GM12878 (cell line): ENCODE results near the gene DONSON. TPM values are rescaled to one million over a fixed set of nuclear protein-coding genes. Genes with fewer than 3 reads are reported as not detected.

ENCODE experiments used
- ATAC-seq: fragments of 200-7000 bp; cut with Tn5 transposase; 3 replicates; pipeline ENCODE4 v1.9.1; 2020; ENCODE audit warnings: mild to moderate bottlenecking, moderate library complexity
- BruUV-seq: library from RNA; stranded (reverse); fragments of 400-500 nt; replicated peaks from 2 replicates; lab custom pipeline; 2021; lab: Mats Ljungman, UMichigan
- CTCF ChIA-PET: fragments of 300-600 bp; sonication (Branson Sonifier 250); formaldehyde crosslinking; extraction: SDS; loops from one replicate; lab custom pipeline; 2021; ENCODE audit warnings: inconsistent platforms; lab: Yijun Ruan, JAX
- POLR2A ChIA-PET: fragments of 350-600 bp; formaldehyde crosslinking; extraction: SDS; loops from one replicate; lab custom pipeline; 2021; ENCODE audit warnings: inconsistent platforms; lab: Charles Lee
- RAD21 ChIA-PET: fragments of 300-600 bp; sonication (Branson Sonifier 250); formaldehyde crosslinking; loops from one replicate; lab custom pipeline; 2023; ENCODE audit warnings: antibody characterized with exemption; ENCODE audit not compliant: unreplicated experiment; lab: Charles Lee
- SMC1A ChIA-PET: fragments of 300-600 bp; sonication (Branson Sonifier 250); formaldehyde crosslinking; loops from one replicate; lab custom pipeline; 2023; ENCODE audit not compliant: unreplicated experiment, uncharacterized antibody; lab: Charles Lee
- DNase-seq: peaks from one replicate; pipeline ENCODE4 v3.0.0-alpha.2; 2011; ENCODE audit warnings: low read depth, low spot score
- FAIRE-seq: peaks from 3 replicates; lab custom pipeline; 2011; peaks lifted over from hg19 to GRCh38; lab: Jason Lieb, UNC
- H2AFZ ChIP-seq: 2 replicates; pipeline ENCODE4 v1.6.0; 2011; ENCODE audit warnings: low read depth, low read length, control low read depth; ENCODE audit not compliant: control insufficient read depth
- H3K27ac ChIP-seq: 2 replicates; pipeline ENCODE4 v1.5.1; 2011; ENCODE audit warnings: control low read depth; ENCODE audit not compliant: control insufficient read depth, insufficient read depth
- H3K27me3 ChIP-seq, 2 experiments: replicated peaks in 1 of 2; 2 replicates each; pipeline versions ENCODE4 v1.6.0 to v1.6.1; 2011; ENCODE audit warnings: low read length in 1 of 2; ENCODE audit not compliant: control insufficient read depth in 2 of 2, insufficient read depth in 2 of 2
- H3K36me3 ChIP-seq, 2 experiments: 2 replicates each; pipeline ENCODE4 v1.5.1; 2011; ENCODE audit warnings: low read length in 1 of 2; ENCODE audit not compliant: control insufficient read depth in 2 of 2, insufficient read depth in 2 of 2
- H3K4me1 ChIP-seq: 2 replicates; pipeline ENCODE4 v1.6.1; 2011; ENCODE audit warnings: mild to moderate bottlenecking, low read length, moderate library complexity, mixed read lengths; ENCODE audit not compliant: control insufficient read depth, insufficient read depth
- H3K4me2 ChIP-seq: 2 replicates; pipeline ENCODE4 v1.6.0; 2011; ENCODE audit warnings: control low read depth; ENCODE audit not compliant: control insufficient read depth, insufficient read depth
- H3K4me3 ChIP-seq: fragments of 200-600 bp; sonication (generic); 2 replicates; pipeline ENCODE4 v1.5.1; 2016
- H3K79me2 ChIP-seq: 2 replicates; pipeline ENCODE4 v1.6.0; 2011; ENCODE audit warnings: low read length; ENCODE audit not compliant: control insufficient read depth, insufficient read depth
- H3K9ac ChIP-seq: 2 replicates; pipeline ENCODE4 v1.8.0; 2011; ENCODE audit warnings: low read length, control low read depth, mixed read lengths; ENCODE audit not compliant: control insufficient read depth, insufficient read depth
- H3K9me3 ChIP-seq: replicated peaks from 3 replicates; pipeline ENCODE4 v1.5.1; 2011; ENCODE audit warnings: mild to moderate bottlenecking, low read length; ENCODE audit not compliant: control insufficient read depth, insufficient read depth
- H4K20me1 ChIP-seq: 2 replicates; pipeline ENCODE4 v1.6.0; 2011; ENCODE audit not compliant: control insufficient read depth, insufficient read depth
- JUNB ChIP-seq: IDR thresholded peaks from 2 replicates; pipeline ENCODE4 v1.6.1; 2016; ENCODE audit warnings: antibody characterized with exemption, mild to moderate bottlenecking
- LARP7 ChIP-seq: fragments of 450-650 bp; IDR thresholded peaks from 2 replicates; pipeline ENCODE4 v1.6.1; 2017; ENCODE audit warnings: mild to moderate bottlenecking
- NBN ChIP-seq: fragments of 450-650 bp; IDR thresholded peaks from 2 replicates; pipeline ENCODE4 v1.6.1; 2016
- RCOR1 ChIP-seq: conservative IDR thresholded peaks from 2 replicates; pipeline ENCODE4 v1.6.1; 2012; ENCODE audit warnings: low read depth, low read length, improper control_type of control experiment
- SKIL ChIP-seq: fragments of 450-650 bp; IDR thresholded peaks from 2 replicates; pipeline ENCODE4 v1.6.1; 2017; ENCODE audit warnings: mild to moderate bottlenecking, low read depth, inconsistent platforms; ENCODE audit not compliant: poor library complexity, severe bottlenecking
- TCF3 ChIP-seq: IDR thresholded peaks from 2 replicates; pipeline ENCODE4 v1.6.1; 2012; ENCODE audit warnings: low read depth, mild to moderate bottlenecking, low read length, borderline replicate concordance; ENCODE audit not compliant: insufficient read depth
- USF1 ChIP-seq: IDR thresholded peaks from 2 replicates; pipeline ENCODE4 v1.6.1; 2011; ENCODE audit warnings: borderline replicate concordance, low read depth, mild to moderate bottlenecking, moderate library complexity, mixed read lengths, low read length; ENCODE audit not compliant: insufficient read depth; ENCODE audit errors: extremely low read length
- ZBTB40 ChIP-seq: fragments of 450-650 bp; IDR thresholded peaks from 2 replicates; pipeline ENCODE4 v1.6.1; 2016; ENCODE audit warnings: mild to moderate bottlenecking, moderate library complexity, borderline replicate concordance
- WGBS: methylation state at CpG from one replicate; pipeline ENCODE4 v1.1.6; 2016; ENCODE audit warnings: low lambda C conversion rate; ENCODE audit not compliant: insufficient replicate concordance, insufficient coverage; ENCODE audit errors: missing lambda C conversion rate; 5-methylcytosine and 5-hydroxymethylcytosine counted together
- in situ Hi-C: fragments of 300-500 bp; cut with MboI; formaldehyde crosslinking; loops from 9 replicates; pipeline ENCODE4 v1.14.3; 2018; ENCODE audit warnings: mixed read lengths
- intact Hi-C: fragments of 100-400 bp; cut with micrococcal nuclease; formaldehyde crosslinking; loops from one replicate; pipeline ENCODE4 v1.14.2; 2022; ENCODE audit not compliant: unreplicated experiment
- polyA plus RNA-seq, 11 experiments: library from polyadenylated mRNA; depleted of rRNA in 4 of 11; unstranded in 6 of 11; stranded (reverse) in 5 of 11; fragments of >200 nt; fragmentation: Nextera tagmentation in 4 of 11; fragmentation: Illumina TruSeq in 1 of 11; extraction: Ambion mirVana in 4 of 11; extraction: Trizol in 1 of 11; gene quantifications; 1 replicate in 1 of 11; 2 replicates in 10 of 11; pipeline versions ENCODE4 v1.2.1 to v1.2.3, GENCODE V29; 2011 to 2016; ENCODE audit warnings: inconsistent platforms in 2 of 11, missing spikeins in 2 of 11, low read depth in 1 of 11
- total RNA-seq, 4 experiments: library from RNA; depleted of rRNA in 3 of 4; stranded (reverse); fragments of >200 nt in 3 of 4; fragmentation: Illumina TruSeq in 1 of 4; extraction: Trizol in 1 of 4; gene quantifications; 2 replicates each; pipeline versions ENCODE4 v1.2.1 to v1.2.3, GENCODE V29; 2013 to 2021
- TF ChIP-seq, protein P1 (sequence below): IDR thresholded peaks from 2 replicates; pipeline ENCODE4 v1.6.1; 2011; ENCODE audit warnings: mild to moderate bottlenecking, low read depth, low read length, moderate library complexity; ENCODE audit not compliant: insufficient replicate concordance

DONSON gene
- total and polyA plus RNA-seq, 10 of the 15 experiments (the other 5 are each of a cell fraction or from before 2014, with no cell fraction given), result 13.6 to 51.2 (median 32.2) TPM

GRCh38 chr21:33566514-33566913 lies 22.0 kb downstream of the DONSON start (continued):
- TF ChIP-seq RCOR1, result no peak

DNA sequence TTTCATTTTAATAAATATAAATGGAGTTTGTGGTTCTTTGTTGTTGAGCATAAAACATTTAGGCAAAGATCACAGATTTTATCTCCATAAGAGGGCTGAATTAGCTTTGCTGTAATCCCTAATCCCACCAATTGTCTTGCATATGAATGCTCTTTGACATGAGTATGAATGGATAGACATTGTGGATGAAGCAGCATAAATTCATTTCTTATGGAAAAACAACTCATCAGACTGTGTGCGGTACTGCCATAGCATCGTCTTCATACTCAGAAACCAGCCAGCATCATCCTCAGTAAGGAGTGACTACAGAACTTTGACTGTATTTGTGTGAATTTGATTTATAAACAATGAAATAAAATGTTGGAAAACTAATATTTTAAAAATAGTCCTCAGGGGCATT lies 26.1 kb downstream of the DONSON start:
- ChIA-PET RAD21 (no interaction called here), POLR2A (interaction anchor here (0.6 kb wide), 1 partner anchor 8 kb away, joined by 3 read pairs; no protein-coding TSS in a partner anchor), SMC1A (interaction anchor here (1.1 kb wide), 1 partner anchor 10 kb away, joined by 3 read pairs; no protein-coding TSS in a partner anchor), CTCF (interaction anchor here (1.0 kb wide), 1 partner anchor 42 kb away, joined by 3 read pairs; no protein-coding TSS in a partner anchor)
- ATAC-seq, result no peak
- H3K79me2 ChIP-seq, result peaks cover 6% of the 10 kb centered on the region
- no peaks in the 10 kb centered on the region for H4K20me1 ChIP-seq
- no peaks in the 10 kb centered on the region for H3K27me3 ChIP-seq
- intact Hi-C loops, result no loop called here
- no peak overlapping the region for H3K27ac ChIP-seq
- DNase-seq, result no peak
- no peak overlapping the region for H3K4me3 ChIP-seq
- H3K4me1 ChIP-seq, result no peaks in the 10 kb centered on the region
- no peak overlapping the region for H2AFZ ChIP-seq
- WGBS, result 94% methylated on average over 2 of the region's 2 CpGs
- H3K9ac ChIP-seq, result no peak overlapping the region
- H3K36me3 ChIP-seq, result peaks cover 11 to 34% of the 10 kb centered on the region in 2 experiments
- H3K4me2 ChIP-seq, result no peak overlapping the region
- no TSS peak for BruUV-seq
- no peaks in the 10 kb centered on the region for H3K9me3 ChIP-seq
- FAIRE-seq, result no peak
- in situ Hi-C loops, result no loop called here
- TF ChIP-seq SKIL (no peak), NBN (no peak), ZBTB40 (no peak), LARP7 (no peak), TCF3 (no peak), USF1 (no peak), JUNB (no peak)
- TF ChIP-seq, protein P1, sequence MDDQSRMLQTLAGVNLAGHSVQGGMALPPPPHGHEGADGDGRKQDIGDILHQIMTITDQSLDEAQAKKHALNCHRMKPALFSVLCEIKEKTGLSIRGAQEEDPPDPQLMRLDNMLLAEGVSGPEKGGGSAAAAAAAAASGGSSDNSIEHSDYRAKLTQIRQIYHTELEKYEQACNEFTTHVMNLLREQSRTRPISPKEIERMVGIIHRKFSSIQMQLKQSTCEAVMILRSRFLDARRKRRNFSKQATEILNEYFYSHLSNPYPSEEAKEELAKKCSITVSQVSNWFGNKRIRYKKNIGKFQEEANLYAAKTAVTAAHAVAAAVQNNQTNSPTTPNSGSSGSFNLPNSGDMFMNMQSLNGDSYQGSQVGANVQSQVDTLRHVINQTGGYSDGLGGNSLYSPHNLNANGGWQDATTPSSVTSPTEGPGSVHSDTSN, result no peak
